GM12864 (cell line): ENCODE measurements around the gene SURF2.
A peak's percentile ranks its signal among the peaks of the same experiment; 100 is the strongest.

Source experiments
- DNase-seq: peaks from one replicate; pipeline ENCODE4 v3.0.0-alpha.2; 2011; ENCODE audit warnings: low read depth
- H3K4me3 ChIP-seq: 2 replicates; pipeline ENCODE4 v1.5.1; 2011; ENCODE audit warnings: mild to moderate bottlenecking, low read depth, low read length, control low read depth
- CTCF ChIP-seq: IDR thresholded peaks from 2 replicates; pipeline ENCODE4 v1.5.1; 2011; ENCODE audit warnings: low read depth, mild to moderate bottlenecking, moderate library complexity, low read length, control low read depth, inconsistent platforms; ENCODE audit errors: missing control alignments

Gene SURF2

GRCh38 chr9:133349965-133350616 lies 6.3 kb upstream of the SURF2 start:
- TF ChIP-seq CTCF, result no peak
- H3K4me3 ChIP-seq, result peak overlapping the region; percentile 97
- DNase-seq, result no peak

- DNase-seq, result no peak
- no peak for TF ChIP-seq CTCF
- H3K4me3 ChIP-seq, result no peak overlapping the region
These were observed 4.8 kb upstream of the SURF2 start for GRCh38 chr9:133351526-133351907.

- peak; percentile 72 for TF ChIP-seq CTCF
These were observed 4.3 kb upstream of the SURF2 start for GRCh38 chr9:133351908-133352634.

GRCh38 chr9:133352635-133353340 lies 3.6 kb upstream of the SURF2 start:
- no peak for DNase-seq
- no peak overlapping the region for H3K4me3 ChIP-seq
- TF ChIP-seq CTCF, result no peak

More at GRCh38 chr9:133351908-133352634, 4.3 kb upstream of the SURF2 start:
- no peak for DNase-seq
- H3K4me3 ChIP-seq, result no peak overlapping the region

GRCh38 chr9:133353548-133353947 lies 2.8 kb upstream of the SURF2 start:
- no peak for DNase-seq
- TF ChIP-seq CTCF, result no peak

GRCh38 chr9:133354766-133355165 lies 1.6 kb upstream of the SURF2 start:
- no peak for DNase-seq
- H3K4me3 ChIP-seq, result no peak overlapping the region

More at GRCh38 chr9:133353548-133353947, 2.8 kb upstream of the SURF2 start:
- no peak overlapping the region for H3K4me3 ChIP-seq

More at GRCh38 chr9:133354766-133355165, 1.6 kb upstream of the SURF2 start:
- TF ChIP-seq CTCF, result no peak
